ENCODE data around the gene RXRG. TPM values are rescaled to one million over a fixed set of nuclear protein-coding genes. Genes with fewer than 3 reads are reported as not detected.

The RXRG gene
- total RNA-seq, 1 experiment from 2014 or later: not detected

DNA sequence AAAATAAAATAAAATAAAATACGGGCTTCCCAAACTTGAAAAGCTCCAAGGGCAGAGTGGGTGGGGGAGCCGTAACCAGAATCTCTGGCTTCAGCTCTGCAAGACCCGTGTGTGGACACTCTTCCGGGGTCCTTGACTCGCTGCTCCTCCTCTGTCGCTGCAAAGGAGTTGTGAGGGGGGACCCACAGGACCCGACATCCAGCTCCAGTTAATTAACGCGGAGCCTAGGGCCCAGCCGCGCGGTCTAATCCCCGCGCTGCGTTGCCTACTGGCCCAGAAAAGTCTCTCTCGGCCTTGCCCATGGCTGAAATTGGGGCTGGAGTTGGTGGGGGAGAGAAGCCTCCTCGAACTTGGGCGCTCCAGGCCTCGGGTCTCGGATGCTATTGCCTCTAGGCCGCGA is 90.2 kb downstream of the RXRG start:
- in situ Hi-C loops (cut with HindIII; ENCODE audit: low pct_unique_long_range_greater_than_20kb, low sequenced_read_pairs): no loop called here
- no peak for DNase-seq (ENCODE audit: low read depth)

GRCh38 chr1:165353731-165354671 is 90.9 kb downstream of the RXRG start:
- in situ Hi-C loops (cut with HindIII; ENCODE audit: low pct_unique_long_range_greater_than_20kb, low sequenced_read_pairs): no loop called here
- no peak for DNase-seq (ENCODE audit: low read depth)

DNA sequence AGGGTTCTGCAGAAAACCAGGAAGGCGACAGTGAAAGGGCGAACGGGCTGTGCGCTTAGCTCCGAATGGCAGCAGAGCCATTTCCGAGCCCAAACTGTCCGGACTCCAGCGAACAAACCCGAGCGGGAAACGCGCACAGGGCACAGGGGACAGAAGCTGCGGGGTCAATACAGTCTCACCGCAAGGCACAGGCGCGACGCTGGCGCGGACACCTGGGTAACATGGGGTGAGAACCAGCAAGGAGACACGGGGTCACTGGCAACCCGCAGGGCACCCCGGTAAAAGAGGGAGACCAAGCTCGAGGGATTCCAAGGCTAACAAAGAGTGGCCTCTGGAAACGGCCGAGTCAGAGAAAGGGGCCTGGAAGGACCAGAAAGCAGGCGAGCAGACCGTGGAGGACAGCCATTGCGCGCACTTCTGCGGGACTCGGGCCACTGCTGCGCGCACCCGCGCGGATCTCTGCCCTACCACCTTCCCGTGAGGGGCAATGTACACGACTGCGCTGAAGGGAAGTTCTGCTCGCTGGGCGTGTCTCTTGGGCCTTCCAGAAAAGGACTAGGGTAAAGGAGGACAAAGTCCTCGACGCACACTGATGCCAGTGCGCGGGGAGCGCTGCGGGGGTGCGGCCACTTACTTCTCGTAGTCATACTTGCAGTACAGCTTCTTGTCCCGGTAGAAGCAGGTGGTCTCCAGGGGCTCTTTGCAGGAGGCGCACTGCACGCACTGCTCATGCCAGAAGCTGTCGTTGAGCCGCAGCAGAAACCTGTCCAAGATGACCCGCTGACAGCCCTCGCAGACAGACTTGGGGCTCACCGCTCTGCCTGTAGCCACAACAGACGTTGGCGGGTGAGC is 92.3 kb downstream of the RXRG start:
- DNase-seq (ENCODE audit: low read depth): no peak
- in situ Hi-C loops (cut with HindIII; ENCODE audit: low pct_unique_long_range_greater_than_20kb, low sequenced_read_pairs): no loop called here

GRCh38 chr1:165351863-165352441 is 93.0 kb downstream of the RXRG start:
- in situ Hi-C loops (cut with HindIII; ENCODE audit: low pct_unique_long_range_greater_than_20kb, low sequenced_read_pairs): no loop called here
- no peak for DNase-seq (ENCODE audit: low read depth)

Other genes starting within 250 kb of the RXRG start
- gene LMX1A, start 88.4 kb downstream of the RXRG start, total RNA-seq (2014; rRNA removed; shearing (Covaris generic); ENCODE audit: low replicate concordance): not detected in 2 replicates
- gene LRRC52, start 98.9 kb upstream of the RXRG start, total RNA-seq (2014; rRNA removed; shearing (Covaris generic); ENCODE audit: low replicate concordance): not detected in 2 replicates
- 388 and 424 TPM in 2 replicates for gene MGST3, start 186.1 kb upstream of the RXRG start, total RNA-seq (2014; rRNA removed; shearing (Covaris generic); ENCODE audit: low replicate concordance)

All from Caki2 (cell line).